Mesendoderm (in vitro differentiated cells): ENCODE measurements around the gene SLC12A7.

ENCODE experiments used
- DNase-seq: peaks from one replicate; pipeline ENCODE4 v3.0.0; 2013
- H2AK5ac ChIP-seq: 2 replicates; pipeline ENCODE4 v1.6.1; 2013; ENCODE audit warnings: low read length, inconsistent platforms
- H2BK120ac ChIP-seq: 2 replicates; pipeline ENCODE4 v1.6.1; 2013; ENCODE audit warnings: low read depth, mild to moderate bottlenecking, low read length, moderate library complexity, mixed read lengths
- H2BK15ac ChIP-seq: replicated peaks from 2 replicates; pipeline ENCODE4 v1.6.1; 2013; ENCODE audit warnings: low read depth, mild to moderate bottlenecking, moderate library complexity
- H2BK5ac ChIP-seq: 2 replicates; pipeline ENCODE4 v1.6.1; 2013; ENCODE audit warnings: low read length, inconsistent platforms
- H3K18ac ChIP-seq: 2 replicates; pipeline ENCODE4 v1.6.1; 2013; ENCODE audit warnings: mild to moderate bottlenecking, low read length, mixed read lengths
- H3K23ac ChIP-seq: one replicate; pipeline ENCODE4 v1.6.1; 2013; ENCODE audit warnings: low read length
- H3K27ac ChIP-seq: 2 replicates; pipeline ENCODE4 v1.5.1; 2013; ENCODE audit warnings: low read depth, mild to moderate bottlenecking, inconsistent platforms, low read length, moderate library complexity
- H3K27me3 ChIP-seq: 2 replicates; pipeline ENCODE4 v1.6.1; 2013; ENCODE audit warnings: low read length, control low read depth, mild to moderate bottlenecking, inconsistent platforms; ENCODE audit not compliant: insufficient read depth, poor library complexity
- H3K36me3 ChIP-seq: 2 replicates; pipeline ENCODE4 v1.6.1; 2013; ENCODE audit warnings: low read length, inconsistent platforms; ENCODE audit not compliant: control insufficient read depth, insufficient read depth
- H3K4ac ChIP-seq: one replicate; pipeline ENCODE4 v1.6.1; 2013; ENCODE audit warnings: low read depth, mild to moderate bottlenecking, low read length, moderate library complexity
- H3K4me1 ChIP-seq: 2 replicates; pipeline ENCODE4 v1.6.1; 2013; ENCODE audit warnings: low read depth, low read length, inconsistent platforms; ENCODE audit not compliant: control insufficient read depth
- H3K4me2 ChIP-seq: 2 replicates; pipeline ENCODE4 v1.6.1; 2013; ENCODE audit warnings: low read length
- H3K4me3 ChIP-seq: 2 replicates; pipeline ENCODE4 v1.5.1; 2013; ENCODE audit warnings: mild to moderate bottlenecking, low read length
- H3K56ac ChIP-seq: one replicate; pipeline ENCODE4 v1.6.1; 2013; ENCODE audit warnings: low read length
- H3K79me1 ChIP-seq: 2 replicates; pipeline ENCODE4 v1.6.1; 2013; ENCODE audit warnings: low read length, inconsistent platforms
- H3K79me2 ChIP-seq: 2 replicates; pipeline ENCODE4 v1.6.1; 2013; ENCODE audit warnings: mild to moderate bottlenecking, low read length; ENCODE audit not compliant: control insufficient read depth, insufficient read depth
- H3K9ac ChIP-seq: 2 replicates; pipeline ENCODE4 v1.6.1; 2013; ENCODE audit warnings: low read length, inconsistent platforms
- H4K5ac ChIP-seq: one replicate; pipeline ENCODE4 v1.6.1; 2013; ENCODE audit warnings: low read length
- H4K8ac ChIP-seq: one replicate; pipeline ENCODE4 v1.6.1; 2013; ENCODE audit warnings: low read depth, mild to moderate bottlenecking, control low read depth, low read length, moderate library complexity
- WGBS: extraction: QIAGEN DNeasy Blood & Tissue Kit; methylation state at CpG from one replicate; pipeline ENCODE4 v1.1.7; 2013; ENCODE audit warnings: low lambda C conversion rate, missing lambda C conversion rate; ENCODE audit not compliant: insufficient coverage; ENCODE audit errors: extremely low coverage; 5-methylcytosine and 5-hydroxymethylcytosine counted together

The SLC12A7 gene

GRCh38 chr5:1058988-1059883 is 52.6 kb downstream of the SLC12A7 start:
- no peak overlapping the region for H3K4ac ChIP-seq
- no peak overlapping the region for H4K5ac ChIP-seq
- no peak for DNase-seq
- H3K9ac ChIP-seq: no peak overlapping the region
- no peak overlapping the region for H3K27ac ChIP-seq
- no peak overlapping the region for H3K4me3 ChIP-seq
- no peak overlapping the region for H3K18ac ChIP-seq
- H2BK5ac ChIP-seq: no peak overlapping the region
- H3K56ac ChIP-seq: no peak overlapping the region
- WGBS: no CpG with 5 or more reads among the region's 34 CpGs
- H3K36me3 ChIP-seq: no peaks in the 10 kb centered on the region
- H2BK15ac ChIP-seq: no peak overlapping the region
- H3K4me2 ChIP-seq: no peak overlapping the region
- no peak overlapping the region for H3K23ac ChIP-seq
- H3K4me1 ChIP-seq: no peaks in the 10 kb centered on the region
- no peak overlapping the region for H2AK5ac ChIP-seq
- no peaks in the 10 kb centered on the region for H3K79me1 ChIP-seq
- H3K79me2 ChIP-seq: no peaks in the 10 kb centered on the region
- no peaks in the 10 kb centered on the region for H3K27me3 ChIP-seq
- H2BK120ac ChIP-seq: no peak overlapping the region
- H4K8ac ChIP-seq: no peak overlapping the region

- Histone ChIP-seq H3K23ac (no peak overlapping the region), H3K27me3 (no peaks in the 10 kb centered on the region), H3K4me1 (no peaks in the 10 kb centered on the region), H3K9ac (no peak overlapping the region), H3K4me2 (no peak overlapping the region), H2BK5ac (no peak overlapping the region), H2BK15ac (no peak overlapping the region), H4K5ac (no peak overlapping the region), H3K18ac (no peak overlapping the region), H3K79me1 (no peaks in the 10 kb centered on the region), H3K36me3 (no peaks in the 10 kb centered on the region), H3K4me3 (no peak overlapping the region), H2BK120ac (no peak overlapping the region), H3K56ac (no peak overlapping the region), H3K27ac (no peak overlapping the region), H3K4ac (no peak overlapping the region), H2AK5ac (no peak overlapping the region), H3K79me2 (no peaks in the 10 kb centered on the region), H4K8ac (no peak overlapping the region)
- no peak for DNase-seq
- WGBS: no CpG with 5 or more reads among the region's 36 CpGs
Measured at GRCh38 chr5:1058083-1058945, 53.5 kb downstream of the SLC12A7 start.

GRCh38 chr5:1057485-1058082 is 54.3 kb downstream of the SLC12A7 start:
- Histone ChIP-seq H2AK5ac (no peak overlapping the region), H3K27ac (no peak overlapping the region), H3K79me2 (no peaks in the 10 kb centered on the region), H3K4ac (no peak overlapping the region), H3K23ac (no peak overlapping the region), H3K4me2 (no peak overlapping the region), H3K4me1 (no peaks in the 10 kb centered on the region), H2BK5ac (no peak overlapping the region), H3K79me1 (no peaks in the 10 kb centered on the region), H3K27me3 (no peaks in the 10 kb centered on the region), H3K18ac (no peak overlapping the region), H4K5ac (no peak overlapping the region), H3K36me3 (no peaks in the 10 kb centered on the region), H2BK120ac (no peak overlapping the region), H3K9ac (no peak overlapping the region), H2BK15ac (no peak overlapping the region), H3K56ac (no peak overlapping the region), H4K8ac (no peak overlapping the region), H3K4me3 (no peak overlapping the region)
- no CpG with 5 or more reads among the region's 36 CpGs for WGBS
- no peak for DNase-seq

GRCh38 chr5:1056611-1057484 is 55.0 kb downstream of the SLC12A7 start:
- H3K56ac ChIP-seq: no peak overlapping the region
- H3K18ac ChIP-seq: no peak overlapping the region
- no peak overlapping the region for H4K8ac ChIP-seq
- no peaks in the 10 kb centered on the region for H3K27me3 ChIP-seq
- H3K23ac ChIP-seq: no peak overlapping the region
- no peak overlapping the region for H2BK5ac ChIP-seq
- H3K27ac ChIP-seq: no peak overlapping the region
- no peak overlapping the region for H3K4me3 ChIP-seq
- H3K4me1 ChIP-seq: no peaks in the 10 kb centered on the region
- no peak for DNase-seq
- no peaks in the 10 kb centered on the region for H3K79me1 ChIP-seq
- H2BK120ac ChIP-seq: no peak overlapping the region
- H4K5ac ChIP-seq: no peak overlapping the region
- H3K4ac ChIP-seq: no peak overlapping the region
- H3K36me3 ChIP-seq: no peaks in the 10 kb centered on the region
- H3K79me2 ChIP-seq: no peaks in the 10 kb centered on the region
- no peak overlapping the region for H3K9ac ChIP-seq
- WGBS: no CpG with 5 or more reads among the region's 27 CpGs
- no peak overlapping the region for H2AK5ac ChIP-seq
- no peak overlapping the region for H3K4me2 ChIP-seq
- no peak overlapping the region for H2BK15ac ChIP-seq

- no CpG with 5 or more reads among the region's 39 CpGs for WGBS
- H4K8ac ChIP-seq: no peak overlapping the region
Measured at GRCh38 chr5:1055896-1056610, 55.8 kb downstream of the SLC12A7 start.

More at GRCh38 chr5:1055896-1056610, 55.8 kb downstream of the SLC12A7 start:
- no peak for DNase-seq
- Histone ChIP-seq H2BK5ac (no peak overlapping the region), H3K56ac (no peak overlapping the region), H2BK120ac (no peak overlapping the region), H3K18ac (no peak overlapping the region), H3K4me2 (no peak overlapping the region), H2AK5ac (no peak overlapping the region), H3K4me1 (no peaks in the 10 kb centered on the region), H3K4me3 (no peak overlapping the region), H3K79me2 (no peaks in the 10 kb centered on the region), H2BK15ac (no peak overlapping the region), H3K23ac (no peak overlapping the region), H3K4ac (no peak overlapping the region), H3K27me3 (no peaks in the 10 kb centered on the region), H4K5ac (no peak overlapping the region), H3K27ac (no peak overlapping the region), H3K79me1 (no peaks in the 10 kb centered on the region), H3K9ac (no peak overlapping the region), H3K36me3 (no peaks in the 10 kb centered on the region)
